HG02588 (cell line): Measurements from ENCODE around the gene CCDC82.
"Not testable (repeated sequence)": the region's sequence is repeated elsewhere in the genome, so short reads cannot be mapped to it uniquely, and the experiment has no call there.

ENCODE experiments used
- ATAC-seq: cut with Tn5 transposase; IDR thresholded peaks from one replicate; pipeline ENCODE4 v1.9.1; 2021; ENCODE audit warnings: mild to moderate bottlenecking, moderate library complexity; ENCODE audit not compliant: unreplicated experiment

Gene CCDC82

DNA sequence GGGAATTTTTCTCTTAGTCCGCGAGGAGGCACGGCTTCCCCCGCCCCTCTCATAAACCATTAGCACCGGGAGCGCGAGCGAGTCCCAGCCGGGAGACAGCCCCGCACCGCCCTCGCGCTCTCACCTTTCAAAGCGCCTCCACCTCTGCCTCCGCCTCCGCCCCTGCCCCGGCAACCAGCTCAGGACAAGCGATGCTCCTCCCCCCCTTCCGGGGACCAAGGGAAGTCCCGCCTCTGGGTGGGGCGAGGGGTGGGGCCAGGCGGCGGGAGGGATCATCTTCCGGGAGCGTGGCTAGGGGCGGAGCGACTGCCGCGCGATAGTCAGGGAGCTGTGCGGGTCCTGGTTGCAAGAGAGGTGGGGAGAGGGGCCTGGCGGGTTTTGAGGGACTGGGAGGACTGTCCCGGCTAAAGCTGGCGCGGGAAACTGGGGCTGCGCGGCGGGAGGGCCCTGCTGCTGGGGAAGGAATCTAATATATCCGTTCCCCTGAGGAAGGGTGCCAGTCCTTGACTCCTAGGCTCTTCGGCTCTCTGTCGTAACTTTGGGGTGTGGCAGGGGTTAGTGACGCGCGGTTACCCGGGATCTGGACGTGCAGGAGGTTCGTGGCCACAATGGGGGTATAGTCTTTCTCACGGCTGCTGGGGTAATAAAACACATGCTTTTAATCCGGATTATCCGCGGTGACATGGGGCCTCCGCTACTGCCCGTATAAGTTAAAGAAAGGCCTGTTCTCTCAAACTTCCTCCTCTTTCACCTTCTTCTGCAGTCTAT, at the start of gene CCDC82, which contains the start of gene JRKL:
CCDC82 (minus strand) TSS at position 193 of the 768 bp plus-strand sequence. CDS start 5,165 bp downstream, outside the sequence.
JRKL (plus strand) TSS at position 294 of the 768 bp plus-strand sequence. CDS start 637 bp downstream, outside the sequence.
- peak; percentile 96 for ATAC-seq

DNA sequence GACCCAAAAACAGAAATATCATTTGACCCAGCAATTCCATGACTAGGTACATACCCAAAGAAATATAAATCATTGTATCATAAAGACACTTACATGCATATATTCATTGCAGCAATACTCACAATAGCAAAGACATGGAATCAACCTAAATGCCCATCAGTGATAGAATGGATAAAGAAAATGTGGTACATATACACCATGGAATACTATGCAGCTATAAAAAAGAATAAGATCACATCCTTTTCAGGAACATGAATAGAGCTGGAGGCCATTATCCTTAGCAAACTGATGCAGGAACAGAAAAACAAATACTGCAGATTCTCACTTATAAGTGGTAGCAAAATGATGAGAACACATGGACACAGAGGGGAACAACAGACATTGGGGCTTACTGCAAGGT, 42.9 kb upstream of the CCDC82 start:
- not testable (repeated sequence) for ATAC-seq

DNA sequence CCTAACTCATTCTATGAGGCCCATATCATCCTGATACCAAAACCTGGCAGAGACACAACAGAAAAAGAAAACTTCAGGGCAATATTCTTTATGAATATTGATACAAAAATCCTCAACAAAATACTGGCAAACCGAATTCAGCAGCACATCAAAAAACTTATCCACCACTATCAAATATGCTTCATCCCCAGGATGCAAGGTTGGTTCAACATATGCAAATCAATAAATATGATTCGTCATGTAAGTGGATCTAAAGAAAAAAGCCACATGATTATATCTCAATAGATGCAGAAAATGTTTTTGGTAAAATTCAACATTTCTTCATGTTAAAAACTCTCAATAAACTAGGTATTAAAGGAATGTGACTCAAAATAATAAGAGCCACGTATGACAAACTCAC, 41.0 kb upstream of the CCDC82 start:
- no peak for ATAC-seq

DNA sequence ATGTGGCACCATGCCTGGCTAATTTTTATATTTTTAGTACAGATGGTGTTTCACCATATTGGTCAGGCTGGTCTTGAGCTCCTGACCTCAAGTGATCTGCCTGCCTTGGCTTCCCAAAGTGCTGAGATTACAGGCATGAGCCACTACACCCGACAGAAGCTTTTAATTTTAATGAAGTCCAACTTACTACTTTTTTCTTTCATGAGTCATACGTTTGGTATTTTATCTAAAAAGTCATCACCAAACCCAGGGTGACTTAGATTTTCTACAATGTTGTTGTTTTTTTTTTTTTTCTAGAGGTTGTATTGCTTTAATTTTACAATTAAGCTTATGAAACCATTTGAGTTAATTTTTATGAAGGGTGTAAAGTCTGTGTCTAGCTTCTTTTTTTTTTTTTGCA, 35.0 kb upstream of the CCDC82 start:
- no peak for ATAC-seq

DNA sequence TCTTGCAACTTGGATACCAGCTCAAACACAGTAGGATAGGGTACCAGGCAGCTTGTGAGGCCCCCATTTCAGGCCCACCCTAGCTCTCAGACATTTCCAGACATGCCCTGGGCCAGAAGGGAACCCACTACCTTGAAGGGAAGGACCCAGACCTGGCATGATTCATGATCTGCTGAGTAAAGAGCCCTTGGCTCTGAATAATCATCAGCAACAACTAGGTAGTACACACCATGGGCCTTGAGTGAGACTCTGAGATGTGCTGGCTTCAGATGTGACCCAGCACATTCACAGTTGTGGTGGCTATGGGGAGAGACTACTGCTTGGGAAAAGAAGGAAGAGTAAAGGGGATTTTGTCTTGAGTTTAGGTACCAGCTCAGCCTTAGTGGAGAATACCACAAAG, 23.7 kb upstream of the CCDC82 start:
- ATAC-seq: no peak

DNA sequence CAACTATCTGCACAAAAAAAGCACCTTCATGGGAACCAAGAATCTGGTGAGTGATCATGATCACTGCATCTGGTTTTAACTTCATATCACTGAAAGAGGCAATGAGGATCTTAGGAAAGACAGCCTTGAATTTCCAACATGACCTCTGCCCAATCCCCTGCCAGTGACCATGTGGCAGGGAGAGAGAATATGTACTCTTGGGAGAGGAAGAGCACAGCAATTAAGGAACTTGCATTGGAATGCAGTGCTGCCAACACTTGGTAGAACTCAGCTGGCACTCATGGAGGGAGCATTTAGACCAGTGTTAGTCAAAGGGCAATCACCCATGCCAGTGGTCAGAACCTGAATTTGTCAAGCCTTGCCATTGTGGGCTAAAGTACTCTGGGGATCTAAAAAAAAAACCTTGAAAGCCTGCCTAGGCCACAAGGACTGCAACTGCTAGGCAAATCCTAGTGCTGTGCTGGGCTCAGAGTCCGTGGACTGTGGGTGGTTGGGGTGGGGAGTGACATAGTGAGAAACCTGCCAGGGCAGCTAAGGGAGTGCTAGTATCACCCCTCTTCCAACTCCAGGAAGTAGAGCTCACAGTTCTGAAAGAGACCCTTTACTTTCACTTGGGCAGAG, 23.2 kb upstream of the CCDC82 start:
- peak; percentile 58 for ATAC-seq

DNA sequence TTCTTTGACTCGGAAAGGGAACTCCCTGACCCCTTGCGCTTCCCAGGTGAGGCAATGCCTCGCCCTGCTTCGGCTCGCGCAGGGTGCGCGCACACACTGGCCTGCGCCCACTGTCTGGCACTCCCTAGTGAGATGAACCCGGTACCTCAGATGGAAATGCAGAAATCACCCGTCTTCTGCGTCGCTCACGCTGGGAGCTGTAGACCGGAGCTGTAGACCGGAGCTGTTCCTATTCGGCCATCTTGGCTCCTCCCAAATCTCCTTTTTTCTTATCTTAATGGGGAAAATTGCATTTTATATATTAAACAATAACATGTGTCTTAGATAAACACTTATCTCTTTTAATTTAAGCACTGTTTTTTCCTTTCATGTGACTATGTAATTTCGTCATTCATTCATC, 21.7 kb upstream of the CCDC82 start:
- ATAC-seq: not testable (repeated sequence)

DNA sequence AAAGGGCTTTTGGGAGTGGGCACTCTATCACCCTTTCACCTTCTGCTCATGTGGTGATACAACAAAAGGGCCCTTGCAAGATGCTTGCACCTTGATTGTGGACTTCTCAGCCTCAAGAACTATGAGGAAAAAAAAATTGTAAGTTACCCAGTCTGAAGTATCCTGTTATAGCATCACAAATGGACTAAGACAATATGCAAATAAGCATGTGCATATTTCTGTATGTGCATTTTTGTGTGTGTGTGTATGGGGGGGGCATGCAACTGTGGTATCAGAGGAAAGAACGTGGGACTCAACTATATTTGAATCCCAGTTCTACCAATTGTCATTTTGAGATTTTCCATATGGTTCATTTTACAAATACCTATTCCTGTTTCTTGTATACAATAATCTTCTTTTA, 11.0 kb upstream of the CCDC82 start:
- ATAC-seq: no peak

DNA sequence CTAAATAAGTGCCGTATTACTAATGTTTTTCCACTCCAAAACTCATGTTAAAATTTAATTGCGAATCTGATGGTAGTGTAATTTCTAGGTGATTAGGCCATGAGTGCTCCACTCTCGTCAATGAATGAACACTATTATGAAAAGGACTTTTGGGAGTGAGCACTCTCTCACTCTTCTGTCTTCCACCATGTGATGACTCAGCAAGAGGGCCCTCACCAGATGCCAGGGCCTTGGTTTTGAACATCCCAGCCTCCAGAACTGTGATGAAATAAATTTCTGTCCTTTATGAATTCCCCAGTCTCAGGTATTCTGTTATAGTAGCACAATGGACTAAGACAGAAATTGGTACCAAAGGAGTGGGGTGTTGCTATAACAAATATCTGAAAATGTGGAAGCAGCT, 8.2 kb upstream of the CCDC82 start:
- ATAC-seq: no peak

DNA sequence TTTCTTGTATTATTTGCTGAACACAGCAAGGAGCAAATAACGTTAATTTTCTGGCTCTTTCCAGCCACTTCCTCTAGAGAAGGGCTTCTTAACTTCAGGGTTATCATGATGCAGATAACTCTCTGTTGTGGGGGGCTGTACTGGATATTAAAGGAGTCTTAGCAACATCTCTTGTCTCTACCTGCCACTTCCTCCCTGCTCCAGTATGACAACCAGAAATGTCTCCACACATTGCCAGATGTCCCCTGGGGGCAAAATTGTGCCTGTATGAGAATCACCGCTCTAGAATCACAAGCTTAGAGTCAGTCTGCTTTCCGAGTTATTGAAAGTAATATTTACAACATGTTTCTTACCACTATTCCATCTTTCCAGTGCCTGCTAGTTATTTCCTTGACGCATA, 6.9 kb upstream of the CCDC82 start:
- no peak for ATAC-seq

DNA sequence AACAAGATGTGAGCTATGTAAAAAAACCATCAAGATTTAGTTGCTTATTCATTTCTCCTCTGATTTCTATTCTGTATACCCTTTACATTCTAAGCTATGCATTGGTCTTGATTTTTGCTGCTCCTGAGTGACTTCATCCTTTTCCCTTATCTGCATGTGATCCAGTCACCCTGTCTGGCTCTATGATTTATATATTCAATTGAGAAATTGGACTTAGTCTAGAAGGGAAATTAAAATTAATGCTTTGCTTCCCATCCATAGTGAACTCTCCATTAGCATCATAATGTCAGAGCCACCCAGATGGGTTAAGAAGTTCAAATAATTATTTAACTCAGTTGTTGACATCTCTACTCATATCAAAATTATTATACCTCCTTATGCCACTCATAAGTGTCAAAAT, 5.1 kb upstream of the CCDC82 start:
- no peak for ATAC-seq

DNA sequence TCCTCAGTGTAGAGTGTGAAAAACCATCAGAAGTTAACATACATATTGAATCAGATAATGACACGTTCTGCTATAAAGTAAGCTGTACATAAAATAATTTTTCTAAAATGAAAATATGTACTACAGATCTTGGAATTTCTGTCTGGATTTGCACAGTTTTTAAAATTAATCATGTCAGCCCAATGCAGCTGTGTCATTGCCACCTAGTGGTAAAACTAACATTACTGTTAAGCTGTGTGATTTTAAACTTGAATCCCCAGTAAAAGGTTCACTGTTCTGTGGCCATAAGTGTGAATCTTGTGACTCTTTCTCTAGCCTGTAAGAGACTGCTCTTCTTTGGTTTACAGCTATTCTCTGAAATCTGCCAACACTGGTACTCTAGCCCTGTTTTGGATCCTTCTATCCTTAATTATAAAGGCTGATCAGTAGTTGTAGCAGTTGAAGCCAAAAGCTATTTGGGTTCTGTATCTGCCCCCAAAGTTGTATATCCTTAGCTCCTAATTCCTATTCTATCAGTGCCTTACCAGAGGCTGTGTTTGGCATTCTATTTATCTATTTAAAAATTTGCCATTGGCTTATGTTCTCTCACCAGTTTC, 4.1 kb upstream of the CCDC82 start:
- no peak for ATAC-seq

DNA sequence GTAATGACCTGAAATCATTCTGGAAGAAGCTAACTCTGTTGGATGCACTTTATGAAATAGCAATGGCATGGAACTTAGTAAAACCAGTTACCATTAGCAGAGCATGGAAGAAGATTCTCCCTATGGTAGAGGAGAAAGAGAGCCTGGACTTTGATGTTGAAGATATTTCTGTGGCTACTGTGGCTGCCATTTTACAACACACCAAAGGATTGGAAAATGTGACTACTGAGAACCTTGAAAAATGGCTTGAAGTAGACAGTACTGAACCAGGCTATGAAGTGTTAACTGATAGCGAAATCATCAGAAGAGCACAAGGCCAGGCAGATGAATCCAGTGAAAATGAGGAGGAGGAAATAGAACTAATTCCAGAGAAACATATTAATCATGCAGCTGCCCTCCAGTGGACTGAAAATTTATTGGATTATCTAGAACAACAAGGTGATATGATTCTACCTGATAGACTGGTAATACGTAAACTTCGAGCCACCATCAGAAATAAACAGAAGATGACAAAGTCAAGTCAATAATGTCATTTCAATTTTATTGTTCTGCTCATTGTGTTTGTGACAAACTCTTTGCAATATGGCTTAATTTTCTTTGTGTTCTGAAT, 2.1 kb upstream of the CCDC82 start:
- no peak for ATAC-seq

DNA sequence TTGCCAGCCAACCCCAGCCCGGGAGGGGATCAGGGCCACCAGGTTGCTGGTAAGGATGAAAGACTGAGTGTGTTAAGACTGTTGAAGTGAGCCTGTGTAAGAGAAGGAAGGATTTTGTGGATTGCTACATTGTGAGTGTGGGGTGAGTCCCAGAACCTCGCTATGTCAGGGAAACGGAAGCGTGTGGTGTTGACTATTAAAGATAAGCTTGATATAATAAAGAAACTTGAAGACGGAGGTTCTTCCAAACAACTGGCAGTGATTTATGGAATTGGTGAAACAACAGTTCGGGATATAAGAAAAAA, 728 bp upstream of the CCDC82 start:
- ATAC-seq: no peak

DNA sequence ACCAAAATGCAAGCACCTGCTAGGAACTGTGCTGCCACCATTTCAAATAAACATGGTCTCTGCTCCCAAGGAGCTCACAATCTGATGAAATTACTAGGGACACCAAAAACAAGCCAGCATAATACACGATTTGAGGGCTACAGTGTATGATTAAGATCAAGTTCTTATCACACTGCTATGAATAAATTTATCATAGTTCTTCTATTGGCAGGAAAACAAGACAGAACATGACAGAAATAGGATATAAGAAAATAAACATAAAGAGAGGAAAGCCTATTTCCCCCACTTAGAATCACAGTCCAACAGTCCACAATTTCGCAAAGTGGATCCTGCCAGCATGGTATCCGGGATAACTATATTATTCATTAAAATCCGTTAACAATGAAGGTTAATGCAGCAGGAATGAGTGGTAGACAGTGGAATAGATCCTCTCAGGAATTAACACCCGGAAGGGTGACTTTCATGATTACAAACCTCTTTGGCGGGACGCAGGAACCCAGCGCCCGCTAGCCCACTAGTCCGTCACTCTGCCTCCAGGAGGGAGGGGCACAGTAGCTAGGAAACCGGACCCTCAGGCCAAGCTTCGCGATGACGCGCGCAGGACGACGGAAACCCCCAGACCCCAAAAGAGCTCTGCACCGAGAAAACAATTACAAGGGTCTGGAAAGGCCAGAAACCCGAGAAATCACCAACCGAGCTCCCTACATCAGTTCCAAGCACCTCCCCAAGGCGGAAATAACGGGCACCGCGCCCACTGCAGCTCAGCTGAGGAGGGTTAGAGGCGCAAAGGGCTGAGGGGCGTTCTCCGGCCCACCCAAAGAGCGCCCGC, 607 bp downstream of the CCDC82 start:
- peak; percentile 44 for ATAC-seq

DNA sequence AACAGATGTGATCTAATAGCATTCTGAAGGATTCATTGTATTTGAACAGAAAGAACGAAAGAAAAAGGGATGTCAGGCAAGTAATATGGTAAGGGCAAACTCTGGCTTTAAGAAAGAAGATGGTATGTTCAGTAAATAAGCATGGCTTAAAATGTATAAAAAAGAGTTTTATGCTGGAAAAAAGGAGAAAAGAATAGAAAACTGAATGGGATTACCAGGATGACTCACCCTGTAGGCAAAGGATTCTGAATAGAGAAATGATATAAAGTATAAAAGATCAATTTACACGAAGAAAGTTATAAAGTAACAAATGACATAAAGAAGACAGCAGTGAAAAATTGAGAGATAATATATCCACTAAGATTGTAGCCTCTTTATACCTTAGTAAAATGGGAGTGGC, 4.5 kb downstream of the CCDC82 start:
- no peak for ATAC-seq

DNA sequence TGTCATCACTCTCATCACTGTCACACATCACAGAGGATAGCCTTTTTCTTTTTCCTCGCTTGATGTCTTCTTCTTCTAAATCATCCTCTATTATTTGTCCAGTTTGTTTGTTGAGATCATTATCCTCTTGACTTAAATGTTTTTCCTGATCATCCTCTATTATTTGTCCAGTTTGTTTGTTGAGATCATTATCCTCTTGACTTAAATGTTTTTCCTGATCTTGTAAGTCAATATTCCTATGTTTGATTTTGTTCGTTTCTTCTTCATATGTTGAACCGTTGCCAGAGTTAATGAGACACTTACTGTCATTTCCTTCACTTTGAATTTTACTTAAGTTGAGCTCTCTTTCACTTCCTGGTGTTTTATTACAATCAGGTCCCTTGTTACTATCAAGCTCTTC, 5.6 kb downstream of the CCDC82 start:
- no peak for ATAC-seq

DNA sequence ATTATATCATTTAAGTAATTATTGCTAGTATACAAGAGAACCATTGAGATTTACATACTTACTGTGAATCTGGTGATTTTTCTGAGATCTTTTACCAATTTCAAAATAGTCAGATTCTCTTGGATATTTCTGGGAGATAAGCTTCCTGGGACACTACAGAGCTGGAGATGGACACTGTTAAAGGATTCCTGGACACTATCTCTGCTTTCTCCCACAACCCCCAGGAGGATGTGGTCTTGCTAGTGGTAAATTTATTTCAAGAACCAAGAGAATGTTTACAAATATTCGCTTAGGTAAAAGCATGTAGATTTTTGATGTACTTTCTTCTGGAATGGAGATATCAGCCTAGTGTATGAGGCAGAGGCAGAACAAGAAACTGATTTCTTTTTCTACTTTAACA, 12.9 kb downstream of the CCDC82 start:
- no peak for ATAC-seq

DNA sequence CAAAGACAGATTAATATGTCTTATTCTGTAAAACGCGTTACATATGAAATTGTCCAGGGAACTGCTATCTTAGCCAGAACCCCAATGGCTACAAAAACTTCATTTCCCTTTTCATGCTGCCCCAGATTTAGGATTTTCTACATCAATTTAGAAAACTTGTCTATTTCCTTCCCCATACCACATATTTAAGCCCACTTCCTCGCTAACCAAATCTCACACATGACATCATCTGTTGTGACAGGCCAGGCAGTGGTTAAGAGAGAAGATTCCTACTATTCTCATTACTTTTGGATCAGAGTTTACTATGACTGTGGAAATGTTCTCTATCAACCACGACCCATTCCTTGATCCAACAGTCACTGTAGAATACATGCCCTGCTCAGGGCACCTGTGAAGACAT, 15.9 kb downstream of the CCDC82 start:
- ATAC-seq: no peak

DNA sequence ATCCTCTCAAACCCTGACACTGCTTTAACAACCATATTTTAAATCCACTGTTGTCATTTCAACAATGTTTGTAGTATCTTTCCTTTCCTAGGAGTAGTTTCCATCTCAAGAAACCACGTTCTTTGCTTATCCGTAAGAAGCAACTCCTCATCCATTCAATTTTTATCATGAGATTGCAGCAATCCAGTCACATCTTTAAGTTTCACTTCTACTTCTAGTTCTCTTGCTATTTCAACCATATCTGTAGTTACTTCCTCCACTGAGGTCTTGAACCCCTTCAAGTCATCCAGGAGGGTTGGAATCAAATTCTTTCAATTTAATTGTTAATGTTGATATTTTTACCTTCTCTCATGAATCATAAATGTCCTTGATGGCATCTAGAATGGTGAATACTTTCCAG, 22.4 kb downstream of the CCDC82 start:
- ATAC-seq: no peak

DNA sequence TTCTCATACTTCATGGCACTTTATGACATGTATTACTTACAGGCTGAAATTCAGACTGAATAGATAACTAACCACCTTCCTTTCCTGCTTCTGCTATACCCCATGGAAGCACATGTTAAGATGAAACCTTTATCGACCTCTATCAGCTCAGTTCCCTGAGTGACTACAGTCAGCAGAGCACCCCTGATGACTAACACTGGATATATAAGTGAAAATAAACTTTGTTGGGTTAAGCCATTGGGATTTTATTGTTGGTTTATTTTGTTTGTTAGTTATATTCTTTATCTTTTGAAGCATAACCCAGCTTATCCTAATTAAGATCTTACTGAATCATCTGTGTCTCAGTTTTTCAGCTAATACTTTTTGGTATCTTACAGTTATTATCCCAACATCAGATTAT, 23.7 kb downstream of the CCDC82 start:
- no peak for ATAC-seq
